Activated CD4-positive, alpha-beta T cell treated with anti-CD3 and anti-CD28 coated beads, Interleukin-2, amount 10 ng/mL, durations not matched to agents 24 days and 14 days (primary cell): ENCODE measurements around the gene MIPEP. TPM values are rescaled to one million over a fixed set of nuclear protein-coding genes. Genes with fewer than 3 reads are reported as not detected.
"Not testable (repeated sequence)": the region's sequence is repeated elsewhere in the genome, so short reads cannot be mapped to it uniquely, and the experiment has no call there.

Source experiments
- DNase-seq: peaks from one replicate; pipeline ENCODE4 v3.0.0; 2022
- H3K27ac Mint-ChIP-seq: one replicate; pipeline ENCODE4 v1.8.0; 2022; ENCODE audit warnings: mild to moderate bottlenecking, mixed read lengths
- H3K27me3 Mint-ChIP-seq: one replicate; pipeline ENCODE4 v1.8.0; 2022; ENCODE audit warnings: mixed read lengths
- H3K36me3 Mint-ChIP-seq: one replicate; pipeline ENCODE4 v1.8.0; 2022; ENCODE audit warnings: low read depth, mild to moderate bottlenecking, mixed read lengths
- H3K4me1 Mint-ChIP-seq: one replicate; pipeline ENCODE4 v1.8.0; 2021; ENCODE audit warnings: mixed read lengths
- H3K4me3 Mint-ChIP-seq: one replicate; pipeline ENCODE4 v1.8.0; 2022; ENCODE audit warnings: mild to moderate bottlenecking, moderate library complexity, mixed read lengths
- H3K9me3 Mint-ChIP-seq: one replicate; pipeline ENCODE4 v1.8.0; 2021; ENCODE audit warnings: mixed read lengths
- intact Hi-C: fragments of 100-400 bp; cut with micrococcal nuclease; formaldehyde crosslinking; loops from one replicate; pipeline ENCODE4 v1.15.1; 2023
- total RNA-seq: library from RNA; stranded (reverse); gene quantifications from 2 replicates; pipeline ENCODE4 v1.2.3, GENCODE V29; 2022

The MIPEP gene
- total RNA-seq, 1 donor from 2014 or later: 10.9 TPM

DNA sequence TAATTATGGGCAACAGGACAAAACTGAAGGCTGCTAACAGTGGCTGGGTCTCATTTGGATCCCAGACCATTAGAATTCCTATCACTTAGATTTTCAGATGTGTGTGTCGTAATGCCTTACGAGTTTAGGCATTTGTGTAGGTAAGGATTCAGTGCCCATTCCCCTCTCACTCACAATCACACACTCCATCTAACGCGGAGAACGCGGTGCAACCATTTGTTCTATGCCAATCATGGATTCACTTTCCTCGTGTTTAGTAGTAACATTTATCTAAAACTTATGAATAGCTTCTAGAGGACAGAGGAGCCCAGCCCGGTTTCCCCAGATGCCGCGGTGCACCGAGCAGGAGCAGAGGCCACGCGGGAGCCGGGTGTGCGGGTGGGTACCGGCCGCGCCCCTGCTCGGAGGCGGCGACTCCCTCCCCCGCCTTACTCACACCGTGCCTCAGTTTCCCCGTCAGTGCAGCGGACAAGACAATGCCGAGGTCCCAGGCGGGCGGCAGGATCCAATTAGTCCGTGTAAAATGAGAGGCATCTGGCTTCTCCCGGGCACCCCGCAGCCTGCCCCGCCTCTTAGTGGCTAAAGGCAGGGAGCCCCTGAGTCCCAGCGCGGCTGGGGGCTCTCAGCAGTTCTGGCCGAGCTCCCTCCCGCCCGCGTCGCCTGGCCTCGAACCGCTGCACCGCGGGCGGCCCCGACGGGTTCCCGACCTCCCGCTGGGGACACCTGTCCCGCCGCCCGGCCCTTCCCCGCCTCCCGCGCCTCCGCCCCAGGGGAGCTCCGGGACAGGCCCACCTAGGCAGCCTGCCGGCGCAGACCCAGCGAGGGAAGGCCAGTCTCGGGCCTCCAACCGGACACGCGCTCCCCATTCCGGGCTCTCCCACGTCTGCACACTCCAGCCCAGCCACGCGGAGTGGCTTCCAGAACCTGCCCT lies 14.0 kb upstream of the MIPEP start:
- H3K27me3 Mint-ChIP-seq: peaks cover 54% of the 10 kb centered on the region
- H3K4me1 Mint-ChIP-seq: peaks cover 6% of the 10 kb centered on the region
- H3K9me3 Mint-ChIP-seq: no peaks in the 10 kb centered on the region
- no peak for DNase-seq
- no peaks in the 10 kb centered on the region for H3K36me3 Mint-ChIP-seq
- intact Hi-C loops: loop anchor here (5.0 kb wide), 1 partner anchor 436 kb away; no protein-coding TSS in a partner anchor
- H3K27ac Mint-ChIP-seq: no peak overlapping the region
- no peak overlapping the region for H3K4me3 Mint-ChIP-seq

DNA sequence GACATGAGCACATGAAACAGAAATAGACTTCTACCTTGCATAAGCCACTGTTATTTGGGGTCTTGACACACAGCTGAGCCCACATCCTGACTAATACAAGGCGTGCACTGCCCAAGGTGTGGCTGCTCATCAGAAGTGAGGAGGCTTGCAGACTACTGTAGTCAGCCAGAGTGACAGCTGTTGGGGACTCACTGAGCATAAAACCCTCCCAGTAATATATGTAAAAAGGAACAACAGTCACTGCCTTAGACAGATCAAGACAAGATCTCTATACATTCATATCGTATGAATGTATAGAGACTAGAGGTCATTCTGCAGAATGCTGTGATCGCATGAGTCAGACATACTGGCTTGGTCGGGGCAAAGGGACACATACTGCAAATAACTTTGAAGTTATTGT lies 12.2 kb upstream of the MIPEP start:
- peaks cover 6% of the 10 kb centered on the region for H3K4me1 Mint-ChIP-seq
- H3K27ac Mint-ChIP-seq: no peak overlapping the region
- H3K9me3 Mint-ChIP-seq: no peaks in the 10 kb centered on the region
- H3K36me3 Mint-ChIP-seq: no peaks in the 10 kb centered on the region
- intact Hi-C loops: loop anchor here (5.0 kb wide), 1 partner anchor 434 kb away; no protein-coding TSS in a partner anchor
- H3K4me3 Mint-ChIP-seq: no peak overlapping the region
- DNase-seq: no peak
- H3K27me3 Mint-ChIP-seq: peaks cover 47% of the 10 kb centered on the region

DNA sequence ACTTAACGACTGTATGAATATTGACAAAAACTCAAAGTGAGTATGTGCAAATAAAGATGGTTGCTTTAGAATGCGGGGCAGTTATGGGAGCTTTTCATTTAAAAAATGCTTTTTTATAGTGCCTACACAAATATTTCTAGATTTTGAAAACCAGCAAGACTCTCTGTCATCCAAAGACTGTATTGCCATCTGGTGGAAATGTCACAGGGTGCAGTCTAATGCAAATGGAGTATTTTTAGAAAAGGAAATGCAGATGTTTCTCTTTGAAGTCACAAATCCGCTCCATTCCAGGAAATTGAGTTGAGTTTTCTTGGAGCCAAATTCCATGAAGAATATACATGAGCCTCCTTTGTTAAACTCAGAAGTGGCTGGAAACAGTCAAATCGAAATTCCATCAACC lies 10.4 kb upstream of the MIPEP start:
- Mint-ChIP-seq H3K36me3 (no peaks in the 10 kb centered on the region), H3K4me1 (peaks cover 6% of the 10 kb centered on the region), H3K27me3 (peaks cover 38% of the 10 kb centered on the region), H3K27ac (no peak overlapping the region), H3K4me3 (no peak overlapping the region), H3K9me3 (no peaks in the 10 kb centered on the region)
- DNase-seq: peak; percentile 83
- intact Hi-C loops: no loop called here

DNA sequence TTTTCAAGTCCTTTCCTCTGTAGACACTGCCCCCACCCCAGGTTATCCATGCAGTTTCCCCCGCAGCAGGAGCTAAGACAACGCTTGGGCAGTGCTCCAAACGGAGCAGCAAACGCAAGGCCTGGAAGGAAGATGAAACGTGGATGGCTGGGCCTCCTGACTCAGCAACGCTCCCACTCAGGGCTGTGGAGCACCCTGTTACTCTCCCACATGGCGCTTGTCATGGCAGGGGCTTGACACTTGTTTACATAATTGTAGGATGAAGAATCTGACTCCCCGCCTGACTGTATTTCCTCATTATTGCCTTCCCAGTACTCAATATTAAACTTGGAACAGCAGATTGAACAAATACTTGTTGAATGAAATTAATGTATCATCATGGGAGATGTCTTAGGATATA lies 8.9 kb upstream of the MIPEP start:
- peaks cover 30% of the 10 kb centered on the region for H3K27me3 Mint-ChIP-seq
- peaks cover 6% of the 10 kb centered on the region for H3K4me1 Mint-ChIP-seq
- intact Hi-C loops: no loop called here
- H3K9me3 Mint-ChIP-seq: no peaks in the 10 kb centered on the region
- H3K36me3 Mint-ChIP-seq: no peaks in the 10 kb centered on the region
- H3K4me3 Mint-ChIP-seq: no peak overlapping the region
- no peak overlapping the region for H3K27ac Mint-ChIP-seq
- no peak for DNase-seq

DNA sequence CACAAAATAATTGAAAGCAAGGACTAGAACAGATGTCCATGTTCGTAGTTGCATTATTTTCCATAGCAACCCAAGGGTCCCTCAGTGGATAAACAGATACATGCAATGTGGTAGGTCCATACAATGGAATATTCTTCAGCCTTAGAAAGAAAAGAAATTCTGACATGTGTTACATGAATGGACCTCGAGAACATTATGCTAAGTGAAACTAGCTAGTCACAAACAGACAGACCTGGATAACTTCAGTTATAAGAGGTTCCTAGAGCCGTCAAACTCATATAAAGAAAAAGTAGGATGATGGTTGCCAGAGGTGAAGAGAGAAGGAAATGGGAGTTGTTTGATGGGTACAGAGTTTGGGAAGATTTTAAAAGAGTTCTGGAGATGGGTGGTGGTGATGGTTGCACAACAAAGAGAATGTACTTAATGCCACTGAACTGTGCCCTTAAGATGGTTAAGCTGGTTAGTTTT lies 8.3 kb upstream of the MIPEP start, which contains the start of gene C1QTNF9B:
C1QTNF9B (minus strand) TSS at position 51 of the 468 bp plus-strand sequence.
- H3K9me3 Mint-ChIP-seq, H3K27ac Mint-ChIP-seq, H3K36me3 Mint-ChIP-seq, DNase-seq, intact Hi-C loops, H3K4me1 Mint-ChIP-seq, H3K4me3 Mint-ChIP-seq: not testable (repeated sequence)
- peaks cover 24% of the 10 kb centered on the region for H3K27me3 Mint-ChIP-seq

DNA sequence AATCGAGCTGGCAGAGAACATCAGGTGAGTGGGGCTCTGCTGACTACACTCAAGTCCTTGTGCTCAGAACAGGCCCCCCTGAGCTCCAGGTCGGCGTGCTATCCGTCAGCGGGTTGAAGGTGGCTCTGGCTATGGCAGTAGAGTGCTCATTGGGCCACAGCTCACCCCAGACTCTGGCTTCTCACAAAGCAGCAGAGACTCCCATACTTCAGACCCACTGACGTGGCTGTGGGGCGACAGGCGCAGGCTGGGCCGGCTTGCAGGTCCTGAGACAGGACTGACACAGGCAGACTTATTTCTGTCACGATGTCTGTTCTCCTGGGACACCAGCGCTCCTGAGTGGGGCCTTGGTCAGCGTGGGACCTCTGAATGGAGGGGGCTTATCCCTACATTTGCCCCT lies 5.5 kb upstream of the MIPEP start:
- H3K27ac Mint-ChIP-seq, H3K4me3 Mint-ChIP-seq, H3K9me3 Mint-ChIP-seq, H3K36me3 Mint-ChIP-seq, H3K4me1 Mint-ChIP-seq, H3K27me3 Mint-ChIP-seq, intact Hi-C loops, DNase-seq: not testable (repeated sequence)

DNA sequence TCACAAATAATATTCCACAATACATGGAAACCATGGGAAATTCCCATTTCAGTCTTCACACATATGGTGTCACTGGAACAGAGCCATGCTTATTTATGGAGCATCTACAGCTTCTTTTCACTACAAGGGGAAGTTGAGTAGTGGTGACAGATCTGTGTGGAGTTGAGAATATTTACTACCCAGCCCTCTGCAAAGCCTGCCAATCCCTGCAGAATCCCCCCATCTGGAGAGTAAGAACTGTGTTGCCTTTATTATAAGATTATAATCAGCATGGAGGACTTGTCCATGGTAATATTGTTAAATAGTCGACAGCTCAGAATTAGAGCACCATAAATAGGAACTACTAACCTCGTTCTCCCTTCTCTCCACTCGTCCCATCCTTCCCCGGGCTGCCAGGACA lies 4.6 kb upstream of the MIPEP start:
- H3K4me1 Mint-ChIP-seq: peaks cover 11% of the 10 kb centered on the region

DNA sequence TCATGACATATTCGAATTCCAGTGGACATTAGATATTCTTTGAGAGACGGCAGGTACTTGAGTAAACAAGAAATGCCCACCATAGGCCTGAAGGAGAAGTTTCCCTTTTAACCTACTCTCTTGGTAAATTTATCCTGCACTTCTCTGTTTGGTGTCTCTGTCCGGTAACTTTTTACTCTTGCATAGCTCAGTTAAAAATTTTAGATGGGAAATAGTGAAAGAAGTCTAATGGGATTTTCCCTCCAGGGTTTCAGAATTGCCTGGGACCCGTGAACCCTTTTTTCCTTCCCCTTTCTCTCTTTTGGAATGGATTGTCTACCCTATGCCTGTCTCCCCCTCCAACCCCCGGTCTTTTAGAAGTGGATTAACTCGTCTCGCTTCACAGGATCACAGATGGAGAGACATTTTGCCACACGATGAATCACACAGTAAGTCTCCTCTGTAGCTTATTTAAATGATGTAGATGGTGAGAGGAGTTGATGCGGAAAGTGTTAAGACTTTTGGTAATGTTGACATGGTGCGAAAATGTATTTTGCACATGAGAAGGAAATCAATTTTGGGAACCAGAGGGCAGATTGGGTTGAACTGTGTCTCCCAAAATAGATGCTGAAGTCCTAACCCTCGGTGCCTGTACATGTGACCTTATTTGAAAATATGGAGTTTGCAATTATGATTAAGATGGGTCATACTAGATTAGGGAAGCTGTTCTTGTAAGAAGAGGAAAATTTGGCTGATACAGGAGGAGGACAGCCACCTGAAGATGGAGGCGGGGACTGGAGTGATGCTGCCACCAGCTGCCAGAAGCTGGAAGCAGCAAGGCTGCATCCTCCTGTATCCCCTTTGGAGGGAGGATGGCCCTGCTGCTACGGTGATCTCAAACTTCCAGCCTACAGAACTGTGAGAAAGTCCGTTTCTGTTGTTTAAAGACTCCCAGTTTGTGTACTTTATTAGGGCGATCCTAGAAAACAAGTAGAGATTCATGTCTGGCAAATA lies 711 bp upstream of the MIPEP start:
- peak overlapping the region; percentile 82 for H3K27ac Mint-ChIP-seq
- intact Hi-C loops: loop anchor here (2.0 to 10.0 kb wide), 4 partner anchors 95 to 513 kb away; no protein-coding TSS in a partner anchor
- peak overlapping the region; percentile 88 for H3K4me3 Mint-ChIP-seq
- peaks cover 3% of the 10 kb centered on the region for H3K36me3 Mint-ChIP-seq
- H3K9me3 Mint-ChIP-seq: no peaks in the 10 kb centered on the region
- H3K4me1 Mint-ChIP-seq: peaks cover 22% of the 10 kb centered on the region
- peak; percentile 66 for DNase-seq
- H3K27me3 Mint-ChIP-seq: no peaks in the 10 kb centered on the region

More for the DNA sequence above, 4.6 kb upstream of the MIPEP start:
- intact Hi-C loops, H3K4me3 Mint-ChIP-seq, H3K27ac Mint-ChIP-seq, H3K9me3 Mint-ChIP-seq, DNase-seq, H3K36me3 Mint-ChIP-seq, H3K27me3 Mint-ChIP-seq: not testable (repeated sequence)

DNA sequence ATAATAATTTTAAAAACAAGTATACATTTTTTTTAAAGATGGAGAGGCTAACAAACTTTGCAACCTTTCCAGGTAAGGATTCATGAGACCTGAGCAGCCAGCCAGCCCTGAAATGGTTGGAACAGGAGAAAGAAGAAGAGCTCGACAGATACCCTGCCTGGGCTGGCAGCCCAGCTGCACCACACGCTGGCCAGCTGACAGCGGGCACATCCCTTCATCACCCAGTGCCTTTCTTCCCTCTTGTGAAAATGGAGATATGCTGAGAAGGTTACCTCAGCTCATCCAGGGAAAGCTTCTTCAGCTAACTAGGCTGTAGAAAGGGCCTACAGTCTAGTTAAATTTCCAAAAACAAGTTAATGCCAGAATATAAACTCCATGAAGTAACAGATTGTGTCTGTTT lies 4.8 kb downstream of the MIPEP start:
- not testable (repeated sequence) for H3K36me3 Mint-ChIP-seq, H3K9me3 Mint-ChIP-seq, H3K4me3 Mint-ChIP-seq, H3K27me3 Mint-ChIP-seq, H3K27ac Mint-ChIP-seq
- intact Hi-C loops: loop anchor here (10.0 kb wide), 1 partner anchor 90 kb away; no protein-coding TSS in a partner anchor
- peaks cover 14% of the 10 kb centered on the region for H3K4me1 Mint-ChIP-seq
- peak; percentile 34 for DNase-seq

DNA sequence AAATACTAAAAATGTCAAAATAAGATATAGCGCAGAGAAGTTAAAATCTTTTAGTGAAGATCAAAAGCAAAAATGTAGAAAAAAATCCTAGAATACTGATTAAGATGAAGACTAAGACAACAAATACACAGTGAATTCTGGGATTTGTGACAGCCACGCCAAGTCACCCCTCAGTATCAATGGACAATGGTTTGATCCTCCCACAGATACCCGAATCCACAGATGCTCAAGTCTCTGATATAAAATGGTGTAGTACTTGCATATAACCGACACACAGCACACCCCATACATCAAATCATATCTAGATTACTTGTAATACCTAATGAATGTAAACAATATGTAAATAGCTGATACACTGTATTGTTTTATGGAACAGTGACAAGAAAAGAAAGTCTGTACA lies 5.9 kb downstream of the MIPEP start:
- Mint-ChIP-seq H3K9me3 (no peaks in the 10 kb centered on the region), H3K27ac (no peak overlapping the region), H3K36me3 (peaks cover 5% of the 10 kb centered on the region), H3K4me3 (no peak overlapping the region), H3K27me3 (no peaks in the 10 kb centered on the region), H3K4me1 (peaks cover 10% of the 10 kb centered on the region)
- DNase-seq: peak; percentile 42
- intact Hi-C loops: loop anchor here (10.0 kb wide), 1 partner anchor 88 kb away; no protein-coding TSS in a partner anchor

DNA sequence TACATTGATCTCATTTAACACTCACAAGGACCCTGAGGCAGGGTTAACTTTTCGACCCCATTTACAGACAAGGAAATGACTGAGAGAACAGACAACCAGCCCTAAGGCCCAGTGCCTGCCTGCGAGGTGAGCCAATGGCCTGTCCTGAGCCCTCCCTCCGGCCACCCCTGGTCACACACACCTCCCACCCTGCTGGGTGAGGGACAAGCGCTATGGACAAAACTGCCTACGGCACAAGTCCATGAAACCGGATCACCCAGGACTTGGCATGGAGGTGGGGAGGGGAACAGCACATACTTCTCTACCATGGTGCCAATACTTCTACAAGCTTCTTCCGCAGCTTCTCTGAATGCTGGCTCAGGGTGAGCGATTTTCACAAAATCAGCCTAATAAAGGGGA lies 7.8 kb downstream of the MIPEP start:
- not testable (repeated sequence) for H3K4me1 Mint-ChIP-seq, H3K36me3 Mint-ChIP-seq

DNA sequence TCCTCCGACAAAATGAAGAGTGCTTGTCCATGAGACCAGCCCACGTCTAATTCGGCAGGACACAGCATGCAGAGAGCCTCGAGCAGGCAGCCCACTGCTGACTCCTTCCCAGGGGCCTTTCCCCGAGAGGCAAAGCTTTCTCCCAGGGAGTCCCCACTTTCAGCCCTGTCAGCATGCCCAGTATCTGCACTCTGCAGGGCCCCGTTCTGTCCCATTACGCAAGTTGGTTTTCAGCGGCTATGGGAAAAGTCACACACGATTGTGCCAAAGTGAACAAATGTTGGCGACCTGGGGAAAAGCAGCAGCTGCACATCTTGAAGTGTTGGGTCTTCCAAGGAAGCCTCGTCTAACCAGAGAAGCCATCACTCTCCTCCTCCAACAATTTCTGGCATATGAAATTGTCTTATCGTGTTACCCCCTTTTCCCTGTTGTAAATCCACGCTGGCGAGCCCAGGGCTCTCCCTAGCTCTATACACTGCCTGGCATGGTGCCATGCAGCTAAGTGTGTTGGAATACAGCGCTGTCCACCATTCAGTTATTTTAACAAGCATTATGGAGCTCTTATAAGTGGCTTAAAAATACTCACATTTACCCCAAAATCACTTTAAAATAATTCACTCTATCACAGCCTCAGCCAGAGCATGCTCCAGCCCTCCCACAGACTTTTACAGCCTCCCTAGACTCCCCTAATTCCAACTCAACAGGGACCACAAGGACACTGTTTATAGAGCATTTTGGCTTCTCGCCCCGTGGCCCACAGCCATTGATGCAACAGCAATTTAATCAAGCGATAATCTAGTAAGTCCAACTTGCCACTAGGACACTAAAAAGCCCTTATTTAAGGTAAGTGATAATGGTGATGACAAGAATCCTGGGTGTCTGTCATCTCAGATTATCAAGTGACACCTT lies 8.5 kb downstream of the MIPEP start:
- H3K4me1 Mint-ChIP-seq, H3K9me3 Mint-ChIP-seq, H3K4me3 Mint-ChIP-seq, H3K36me3 Mint-ChIP-seq, H3K27me3 Mint-ChIP-seq, H3K27ac Mint-ChIP-seq: not testable (repeated sequence)
- intact Hi-C loops: loop anchor here (10.0 kb wide), 1 partner anchor 86 kb away; no protein-coding TSS in a partner anchor
- DNase-seq: peak; percentile 48

More for the DNA sequence above, 7.8 kb downstream of the MIPEP start:
- not testable (repeated sequence) for H3K9me3 Mint-ChIP-seq, H3K27ac Mint-ChIP-seq, H3K27me3 Mint-ChIP-seq, H3K4me3 Mint-ChIP-seq
- intact Hi-C loops: loop anchor here (10.0 kb wide), 1 partner anchor 87 kb away; no protein-coding TSS in a partner anchor
- DNase-seq: peak; percentile 50

DNA sequence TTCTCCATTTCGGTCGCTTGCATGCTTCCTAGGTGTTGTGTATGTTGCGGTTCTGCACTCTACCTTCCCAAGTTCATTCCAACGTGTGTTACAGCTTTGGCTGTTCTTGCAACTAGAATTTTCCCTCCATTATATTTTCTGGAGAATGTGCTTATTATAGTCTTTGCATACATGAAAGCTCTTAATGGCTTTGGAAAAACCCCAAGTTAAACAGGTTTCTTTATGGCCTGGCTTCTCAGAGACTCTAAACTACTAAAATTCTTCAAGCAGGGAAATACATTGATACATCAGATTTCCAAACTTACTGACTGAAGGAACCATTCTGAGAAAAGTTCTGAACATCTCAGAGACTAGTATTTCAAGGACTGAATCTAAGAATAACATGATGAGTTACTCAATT lies 11.9 kb downstream of the MIPEP start:
- intact Hi-C loops: no loop called here
- H3K4me3 Mint-ChIP-seq: no peak overlapping the region
- DNase-seq: no peak
- H3K27me3 Mint-ChIP-seq: no peaks in the 10 kb centered on the region
- peaks cover 2% of the 10 kb centered on the region for H3K36me3 Mint-ChIP-seq
- no peaks in the 10 kb centered on the region for H3K4me1 Mint-ChIP-seq
- H3K9me3 Mint-ChIP-seq: no peaks in the 10 kb centered on the region
- H3K27ac Mint-ChIP-seq: no peak overlapping the region
